HepG2 (cell line): ENCODE data around the gene LASP1. TPM values are rescaled to one million over a fixed set of nuclear protein-coding genes. Genes with fewer than 3 reads are reported as not detected.

Source experiments
- ATF3 ChIP-seq: sonication (generic); formaldehyde crosslinking; IDR thresholded peaks from 2 replicates; pipeline ENCODE4 v1.4.0; 2020; ENCODE audit warnings: missing genetic modification reagents
- CEBPG ChIP-seq: IDR thresholded peaks from 2 replicates; pipeline ENCODE4 v1.6.1; 2016
- DDIT3 ChIP-seq: sonication (generic); formaldehyde crosslinking; IDR thresholded peaks from 2 replicates; pipeline ENCODE4 v1.4.0; 2020; ENCODE audit warnings: mild to moderate bottlenecking, missing genetic modification reagents
- ESRRA ChIP-seq: sonication (generic); formaldehyde crosslinking; IDR thresholded peaks from 2 replicates; pipeline ENCODE4 v1.5.1; 2020; ENCODE audit warnings: mild to moderate bottlenecking, low read depth, missing genetic modification reagents
- RERE ChIP-seq: IDR thresholded peaks from 2 replicates; pipeline ENCODE4 v1.6.1; 2016; ENCODE audit warnings: low read depth, missing genetic modification reagents, missing compliant biosample characterization
- REST ChIP-seq, 2 experiments: IDR thresholded peaks; 2 replicates each; pipeline ENCODE4 v1.6.1; 2011 to 2012; ENCODE audit warnings: low read length in 2 of 2, borderline replicate concordance in 1 of 2, low read depth in 1 of 2, mild to moderate bottlenecking in 1 of 2, moderate library complexity in 1 of 2
- STAT6 ChIP-seq: sonication (generic); formaldehyde crosslinking; IDR thresholded peaks from 2 replicates; pipeline ENCODE4 v1.4.0; 2020; ENCODE audit warnings: missing genetic modification reagents, mild to moderate bottlenecking, borderline replicate concordance
- ZFYVE20 ChIP-seq: sonication (generic); formaldehyde crosslinking; IDR thresholded peaks from 2 replicates; pipeline ENCODE4 v1.8.0; 2023; ENCODE audit warnings: low read depth, mild to moderate bottlenecking, moderate library complexity, missing genetic modification reagents, borderline replicate concordance
- ZMYM2 ChIP-seq: sonication (generic); formaldehyde crosslinking; IDR thresholded peaks from 2 replicates; pipeline ENCODE4 v1.8.0; 2022; ENCODE audit warnings: mild to moderate bottlenecking, missing genetic modification reagents
- ZNF251 ChIP-seq: sonication (generic); formaldehyde crosslinking; IDR thresholded peaks from 2 replicates; pipeline ENCODE4 v1.9.0; 2021; ENCODE audit warnings: mild to moderate bottlenecking, missing genetic modification reagents
- ZNF335 ChIP-seq: sonication (generic); formaldehyde crosslinking; IDR thresholded peaks from 2 replicates; pipeline ENCODE4 v1.4.0; 2020; ENCODE audit warnings: missing genetic modification reagents
- ZNF468 ChIP-seq: sonication (generic); formaldehyde crosslinking; IDR thresholded peaks from 2 replicates; pipeline ENCODE4 v1.8.0; 2022; ENCODE audit warnings: mild to moderate bottlenecking, moderate library complexity, missing genetic modification reagents
- ZNF749 ChIP-seq: sonication (generic); formaldehyde crosslinking; IDR thresholded peaks from 2 replicates; pipeline ENCODE4 v1.8.0; 2022; ENCODE audit warnings: mild to moderate bottlenecking, missing genetic modification reagents, moderate library complexity, borderline replicate concordance
- ZNF878 ChIP-seq: sonication (generic); formaldehyde crosslinking; IDR thresholded peaks from 2 replicates; pipeline ENCODE4 v1.8.1; 2023; ENCODE audit warnings: mild to moderate bottlenecking, missing genetic modification reagents, moderate library complexity
- polyA plus RNA-seq, 8 experiments: library from polyadenylated mRNA; depleted of rRNA in 3 of 8; stranded (reverse) in 7 of 8; unstranded in 1 of 8; fragments of >200 nt; fragmentation: Illumina TruSeq in 4 of 8; extraction: Trizol in 4 of 8; gene quantifications; 2 replicates each; pipeline versions ENCODE4 v1.2.1 to v1.2.3, GENCODE V29; 2011 to 2016; ENCODE audit warnings: low read depth in 4 of 8, missing spikeins in 1 of 8, mixed read lengths in 1 of 8; ENCODE audit not compliant: insufficient read depth in 1 of 8
- total RNA-seq, 5 experiments: library from RNA; depleted of rRNA; stranded (reverse); fragments of >200 nt; fragmentation: Illumina TruSeq; extraction: Trizol; gene quantifications; 2 replicates each; pipeline ENCODE4 v1.2.3, GENCODE V29; 2016; ENCODE audit warnings: low read depth in 1 of 5

LASP1 gene
- total and polyA plus RNA-seq, 2 of the 13 experiments (the other 11 are each of a cell fraction or from before 2014, with no cell fraction given), result 70.1 to 97.0 TPM

- TF ChIP-seq REST (IDR thresholded peaks at IDR 0.05; ENCODE audit: borderline replicate concordance in 1 of 2, low read depth in 1 of 2, low read length in 2 of 2) (peak in 1 of 2 experiments; percentile 59; a peak in 1 of 4 replicates), ESRRA (CRISPR knock-in tag) (peak; percentile 56; the same call in 1 of the 2 replicates), ATF3 (peak; percentile 22; the same call in 1 of the 2 replicates), ZMYM2 (CRISPR knock-in tag) (peak; percentile 19), ZNF749 (CRISPR knock-in tag) (peak; percentile 91; the same call in 1 of the 2 replicates), DDIT3 (CRISPR knock-in tag) (no peak), ZNF251 (CRISPR knock-in tag) (no peak; the same call in 1 of the 2 replicates), ZNF335 (CRISPR knock-in tag) (no peak; the same call in 1 of the 2 replicates), ZFYVE20 (CRISPR knock-in tag) (no peak; the same call in 1 of the 2 replicates), ZNF878 (CRISPR knock-in tag) (no peak), CEBPG (CRISPR knock-in tag) (no peak), STAT6 (CRISPR knock-in tag) (peak; percentile 93; the same call in 1 of the 2 replicates), RERE (CRISPR knock-in tag) (0 out of 2 replicates have a peak, but pooled peaks have one; percentile 40), ZNF468 (CRISPR knock-in tag) (0 out of 2 replicates have a peak, but pooled peaks have one; percentile 65)
These were observed at the start of gene LASP1 (continued) for GRCh38 chr17:38869526-38870258.
